ENCODE measurements around the gene DHTKD1.
"Not testable (repeated sequence)": the region's sequence is repeated elsewhere in the genome, so short reads cannot be mapped to it uniquely, and the experiment has no call there.

DHTKD1 gene

GRCh38 chr10:12063483-12063818 is 5.3 kb upstream of the DHTKD1 start:
- no peak overlapping the region for H3K27ac ChIP-seq (ENCODE audit: low read length)

GRCh38 chr10:12067336-12067735 is 1.4 kb upstream of the DHTKD1 start:
- no peak for TF ChIP-seq EZH2 (IDR thresholded peaks at IDR 0.05; ENCODE audit: borderline replicate concordance, low read depth, low read length, severe bottlenecking)
- Histone ChIP-seq H3K27ac (ENCODE audit: low read length) (no peak overlapping the region), H3K79me2 (ENCODE audit: insufficient read depth, low read length) (peaks cover 32% of the 10 kb centered on the region), H3K4me3 (ENCODE audit: low read depth in 1 of 2, low read length in 2 of 2) (no peak overlapping the region), H3K36me3 (ENCODE audit: insufficient read depth, low read length) (no peaks in the 10 kb centered on the region; the same call in 1 of the 2 replicates), H4K20me1 (ENCODE audit: insufficient read depth, low read length) (0 out of 2 replicates have a peak, but pooled peaks cover 3% of the 10 kb centered on the region), H3K4me2 (ENCODE audit: insufficient read depth, low read length) (no peak overlapping the region), H3K4me1 (ENCODE audit: insufficient read depth, low read length) (peaks cover 26% of the 10 kb centered on the region), H2AFZ (ENCODE audit: low read depth, low read length) (peak overlapping the region; percentile 61; the same call in 1 of the 2 replicates), H3K9me3 (ENCODE audit: insufficient read depth, low read length, severe bottlenecking) (no peaks in the 10 kb centered on the region), H3K9ac (ENCODE audit: low read depth, low read length) (no peak overlapping the region), H3K27me3 (ENCODE audit: insufficient read depth, low read length, poor library complexity) (no peaks in the 10 kb centered on the region)
- DNase-seq (no peak), ATAC-seq (ENCODE audit: insufficient read depth, low read depth) (no peak)

More at GRCh38 chr10:12063483-12063818, 5.3 kb upstream of the DHTKD1 start:
- ATAC-seq (ENCODE audit: insufficient read depth, low read depth), result no peak
- Histone ChIP-seq H3K36me3 (ENCODE audit: insufficient read depth, low read length) (no peaks in the 10 kb centered on the region), H3K4me2 (ENCODE audit: insufficient read depth, low read length) (no peak overlapping the region), H4K20me1 (ENCODE audit: insufficient read depth, low read length) (no peaks in the 10 kb centered on the region), H3K9ac (ENCODE audit: low read depth, low read length) (no peak overlapping the region), H3K4me3 (ENCODE audit: low read depth in 1 of 2, low read length in 2 of 2) (no peak overlapping the region), H3K4me1 (ENCODE audit: insufficient read depth, low read length) (peaks cover 7% of the 10 kb centered on the region), H3K27me3 (ENCODE audit: insufficient read depth, low read length, poor library complexity) (no peaks in the 10 kb centered on the region), H3K9me3 (ENCODE audit: insufficient read depth, low read length, severe bottlenecking) (no peaks in the 10 kb centered on the region), H3K79me2 (ENCODE audit: insufficient read depth, low read length) (no peaks in the 10 kb centered on the region), H2AFZ (ENCODE audit: low read depth, low read length) (peak overlapping the region; percentile 10; the same call in 1 of the 2 replicates)
- no peak for DNase-seq
- TF ChIP-seq EZH2 (IDR thresholded peaks at IDR 0.05; ENCODE audit: borderline replicate concordance, low read depth, low read length, severe bottlenecking), result no peak
- no peak for TF ChIP-seq CTCF (IDR thresholded peaks at IDR 0.05; ENCODE audit: borderline replicate concordance, extremely low read depth, low read length, poor library complexity, severe bottlenecking)

GRCh38 chr10:12071441-12071840 is 2.7 kb downstream of the DHTKD1 start:
- not testable (repeated sequence) for H3K9me3 ChIP-seq (ENCODE audit: insufficient read depth, low read length, severe bottlenecking); H3K27ac ChIP-seq (ENCODE audit: low read length); DNase-seq; H3K36me3 ChIP-seq (ENCODE audit: insufficient read depth, low read length); H3K4me3 ChIP-seq (ENCODE audit: low read depth in 1 of 2, low read length in 2 of 2); H3K4me2 ChIP-seq (ENCODE audit: insufficient read depth, low read length); H3K9ac ChIP-seq (ENCODE audit: low read depth, low read length); ATAC-seq (ENCODE audit: insufficient read depth, low read depth); H2AFZ ChIP-seq (ENCODE audit: low read depth, low read length); H3K27me3 ChIP-seq (ENCODE audit: insufficient read depth, low read length, poor library complexity); H4K20me1 ChIP-seq (ENCODE audit: insufficient read depth, low read length)
- Histone ChIP-seq H3K4me1 (ENCODE audit: insufficient read depth, low read length) (peaks cover 26% of the 10 kb centered on the region), H3K79me2 (ENCODE audit: insufficient read depth, low read length) (peaks cover 43% of the 10 kb centered on the region)

- Histone ChIP-seq H3K4me3 (ENCODE audit: low read depth in 1 of 2, low read length in 2 of 2) (no peak overlapping the region), H3K4me2 (ENCODE audit: insufficient read depth, low read length) (no peak overlapping the region), H3K9me3 (ENCODE audit: insufficient read depth, low read length, severe bottlenecking) (no peaks in the 10 kb centered on the region), H3K4me1 (ENCODE audit: insufficient read depth, low read length) (peaks cover 18% of the 10 kb centered on the region), H2AFZ (ENCODE audit: low read depth, low read length) (no peak overlapping the region), H3K27ac (ENCODE audit: low read length) (no peak overlapping the region), H3K36me3 (ENCODE audit: insufficient read depth, low read length) (no peaks in the 10 kb centered on the region; the same call in none of the 2 replicates), H4K20me1 (ENCODE audit: insufficient read depth, low read length) (0 out of 2 replicates have a peak, but pooled peaks cover 3% of the 10 kb centered on the region), H3K9ac (ENCODE audit: low read depth, low read length) (no peak overlapping the region), H3K27me3 (ENCODE audit: insufficient read depth, low read length, poor library complexity) (no peaks in the 10 kb centered on the region), H3K79me2 (ENCODE audit: insufficient read depth, low read length) (peaks cover 52% of the 10 kb centered on the region)
- TF ChIP-seq CTCF (IDR thresholded peaks at IDR 0.05; ENCODE audit: borderline replicate concordance, extremely low read depth, low read length, poor library complexity, severe bottlenecking) (no peak), EZH2 (IDR thresholded peaks at IDR 0.05; ENCODE audit: borderline replicate concordance, low read depth, low read length, severe bottlenecking) (no peak)
- no peak for DNase-seq
- ATAC-seq (ENCODE audit: insufficient read depth, low read depth), result no peak
These were observed 4.8 kb downstream of the DHTKD1 start for GRCh38 chr10:12073526-12073925.

Measured in DND-41 (cell line).